Caco-2 (cell line): Measurements from ENCODE around the gene ATXN3. TPM values are rescaled to one million over a fixed set of nuclear protein-coding genes. Genes with fewer than 3 reads are reported as not detected.

Source experiments
- BruUV-seq: library from RNA; stranded (reverse); fragments of 400-500 nt; replicated peaks from 2 replicates; lab custom pipeline; 2021; lab: Mats Ljungman, UMichigan
- CTCF ChIA-PET: fragments of 300-600 bp; sonication (Branson Sonifier 250); formaldehyde crosslinking; loops from one replicate; lab custom pipeline; 2022; ENCODE audit warnings: antibody characterized with exemption; lab: Charles Lee
- POLR2A ChIA-PET: fragments of 300-600 bp; sonication (Branson Sonifier 250); formaldehyde crosslinking; loops from one replicate; lab custom pipeline; 2022; ENCODE audit warnings: antibody characterized with exemption; lab: Charles Lee
- DNase-seq, 2 experiments: peaks; one replicate each; pipeline versions ENCODE4 v3.0.0 to v3.0.0-alpha.2; 2020 to 2022
- H3K27me3 ChIP-seq: replicated peaks from 2 replicates; pipeline ENCODE4 v1.6.0; 2011; ENCODE audit warnings: low read length; ENCODE audit not compliant: control insufficient read depth, insufficient read depth
- H3K36me3 ChIP-seq: 2 replicates; pipeline ENCODE4 v1.5.1; 2011; ENCODE audit warnings: low read length; ENCODE audit not compliant: control insufficient read depth, insufficient read depth
- H3K4me1 ChIP-seq: fragments of 250-450 bp; sonication (Bioruptor Pico); 2 replicates; pipeline ENCODE4 v1.5.1; 2020; ENCODE audit warnings: mild to moderate bottlenecking
- H3K4me3 ChIP-seq: 2 replicates; pipeline ENCODE4 v1.5.1; 2011; ENCODE audit warnings: low read depth, mild to moderate bottlenecking, control low read depth, low read length
- H3K9me3 ChIP-seq: fragments of 250-450 bp; sonication (Bioruptor Pico); 2 replicates; pipeline ENCODE4 v1.5.1; 2020; ENCODE audit warnings: mild to moderate bottlenecking, moderate library complexity
- H3K27ac Mint-ChIP-seq: one replicate; pipeline ENCODE4 v1.8.0; 2022; ENCODE audit warnings: mixed read lengths; ENCODE audit not compliant: unreplicated experiment
- H3K27me3 Mint-ChIP-seq: one replicate; pipeline ENCODE4 v1.8.0; 2022; ENCODE audit warnings: mixed read lengths; ENCODE audit not compliant: insufficient read depth, unreplicated experiment
- H3K36me3 Mint-ChIP-seq: one replicate; pipeline ENCODE4 v1.8.0; 2022; ENCODE audit warnings: mild to moderate bottlenecking, mixed read lengths; ENCODE audit not compliant: insufficient read depth, unreplicated experiment
- H3K4me1 Mint-ChIP-seq: one replicate; pipeline ENCODE4 v1.8.0; 2022; ENCODE audit warnings: low read depth, mixed read lengths; ENCODE audit not compliant: unreplicated experiment
- H3K4me3 Mint-ChIP-seq: one replicate; pipeline ENCODE4 v1.8.0; 2022; ENCODE audit warnings: mild to moderate bottlenecking, moderate library complexity, mixed read lengths; ENCODE audit not compliant: unreplicated experiment
- H3K9me3 Mint-ChIP-seq: one replicate; pipeline ENCODE4 v1.8.0; 2022; ENCODE audit warnings: mixed read lengths; ENCODE audit not compliant: unreplicated experiment
- CTCF ChIP-seq, 2 experiments: fragments of 200-600 bp in 1 of 2; IDR thresholded peaks; 1 replicate in 1 of 2; 2 replicates in 1 of 2; pipeline versions ENCODE4 v1.5.1 to v1.8.0; 2011 to 2022; ENCODE audit warnings: antibody characterized with exemption in 1 of 2, control low read depth in 1 of 2, inconsistent platforms in 1 of 2, low read depth in 1 of 2, low read length in 1 of 2, mild to moderate bottlenecking in 1 of 2, moderate library complexity in 1 of 2; ENCODE audit not compliant: insufficient read depth in 1 of 2, severe bottlenecking in 1 of 2, unreplicated experiment in 1 of 2
- intact Hi-C: fragments of 100-400 bp; cut with micrococcal nuclease; formaldehyde crosslinking; loops from one replicate; pipeline ENCODE4 v1.10.0; 2022; ENCODE audit not compliant: unreplicated experiment
- total RNA-seq: library from RNA; stranded (reverse); gene quantifications from 2 replicates; pipeline ENCODE4 v1.2.3, GENCODE V29; 2022

Gene ATXN3
- total RNA-seq, 1 experiment from 2014 or later: 29.3 TPM

- ChIA-PET POLR2A (no interaction called here), CTCF (interaction anchor here (2.1 kb wide), 1 partner anchor 65 kb away, joined by 10 read pairs; the partner anchor contains the start of gene ATXN3)
These were observed 65.2 kb downstream of the ATXN3 start for GRCh38 chr14:92041203-92041602.

GRCh38 chr14:92040431-92041051, 65.8 kb downstream of the ATXN3 start:
- peak overlapping the region; percentile 95 for H3K4me3 Mint-ChIP-seq
- Histone ChIP-seq H3K36me3 (no peaks in the 10 kb centered on the region), H3K4me1 (peaks cover 9% of the 10 kb centered on the region), H3K4me3 (peak overlapping the region; percentile 86), H3K9me3 (no peaks in the 10 kb centered on the region), H3K27me3 (no peaks in the 10 kb centered on the region)
- peak in 1 of 2 experiments; percentile 8 for DNase-seq
- TF ChIP-seq CTCF (IDR thresholded peaks at IDR 0.05; ENCODE audit: insufficient read depth in 1 of 2, low read depth in 1 of 2, low read length in 1 of 2, severe bottlenecking in 1 of 2, unreplicated experiment in 1 of 2): no peak
- peak overlapping the region; percentile 99 for H3K27ac Mint-ChIP-seq
- peaks cover 13% of the 10 kb centered on the region for H3K4me1 Mint-ChIP-seq
- no peaks in the 10 kb centered on the region for H3K27me3 Mint-ChIP-seq
- intact Hi-C loops: loop anchor here (1.0 kb wide), 1 partner anchor 66 kb away; the partner anchor contains the start of gene ATXN3
- ChIA-PET CTCF (interaction anchor here (0.8 to 2.1 kb wide), 2 partner anchors 44 to 66 kb away, joined by 5 to 10 read pairs; partner anchors contain the start of gene ATXN3), POLR2A (interaction anchor here (0.7 to 1.4 kb wide), 3 partner anchors 66 to 81 kb away, joined by 3 to 7 read pairs (median 4); partner anchors contain the start of genes ATXN3, CPSF2 and NDUFB1)
- BruUV-seq: no TSS peak
- H3K36me3 Mint-ChIP-seq: peaks cover 16% of the 10 kb centered on the region
- H3K9me3 Mint-ChIP-seq: no peaks in the 10 kb centered on the region

More at GRCh38 chr14:92041203-92041602, 65.2 kb downstream of the ATXN3 start:
- peaks cover 13% of the 10 kb centered on the region for H3K4me1 Mint-ChIP-seq
- H3K27ac Mint-ChIP-seq: no peak overlapping the region
- no peak for TF ChIP-seq CTCF (IDR thresholded peaks at IDR 0.05; ENCODE audit: insufficient read depth in 1 of 2, low read depth in 1 of 2, low read length in 1 of 2, severe bottlenecking in 1 of 2, unreplicated experiment in 1 of 2)
- Histone ChIP-seq H3K4me1 (peaks cover 9% of the 10 kb centered on the region), H3K9me3 (no peaks in the 10 kb centered on the region), H3K27me3 (no peaks in the 10 kb centered on the region), H3K4me3 (peak overlapping the region; percentile 86), H3K36me3 (no peaks in the 10 kb centered on the region)
- peak overlapping the region; percentile 95 for H3K4me3 Mint-ChIP-seq
- H3K27me3 Mint-ChIP-seq: no peaks in the 10 kb centered on the region
- intact Hi-C loops: no loop called here
- H3K9me3 Mint-ChIP-seq: no peaks in the 10 kb centered on the region
- peaks cover 16% of the 10 kb centered on the region for H3K36me3 Mint-ChIP-seq
- DNase-seq: no peak
- no TSS peak for BruUV-seq

GRCh38 chr14:92039719-92040430, 66.5 kb downstream of the ATXN3 start, which contains the start of gene TRIP11:
TSS of gene TRIP11 (minus strand) at chr14:92040059. CDS start at chr14:92039685, 374 bp downstream.
- intact Hi-C loops: loop anchor here (1.0 kb wide), 1 partner anchor 66 kb away; the partner anchor contains the start of gene ATXN3
- peaks cover 9% of the 10 kb centered on the region for H3K4me1 ChIP-seq
- H3K9me3 ChIP-seq: no peaks in the 10 kb centered on the region
- Mint-ChIP-seq H3K36me3 (peaks cover 16% of the 10 kb centered on the region), H3K27me3 (no peaks in the 10 kb centered on the region), H3K4me1 (peaks cover 13% of the 10 kb centered on the region), H3K9me3 (no peaks in the 10 kb centered on the region), H3K27ac (peak within 1 kb of the TSS; percentile 99), H3K4me3 (peak within 1 kb of the TSS; percentile 95)
- no peaks in the 10 kb centered on the region for H3K27me3 ChIP-seq
- H3K36me3 ChIP-seq: no peaks in the 10 kb centered on the region
- TSS peak; percentile 85 for BruUV-seq
- peak; percentile 92 to 93 for DNase-seq
- CTCF ChIA-PET: interaction anchor here (0.8 to 2.1 kb wide), 2 partner anchors 43 to 67 kb away, joined by 5 to 10 read pairs; partner anchors contain the start of gene ATXN3
- POLR2A ChIA-PET: interaction anchor here (0.7 to 1.4 kb wide), 3 partner anchors 66 to 82 kb away, joined by 3 to 7 read pairs (median 4); partner anchors contain the start of genes ATXN3, CPSF2 and NDUFB1
- peak within 1 kb of the TSS; percentile 86 for H3K4me3 ChIP-seq
- TF ChIP-seq CTCF (IDR thresholded peaks at IDR 0.05; ENCODE audit: insufficient read depth in 1 of 2, low read depth in 1 of 2, low read length in 1 of 2, severe bottlenecking in 1 of 2, unreplicated experiment in 1 of 2): no peak
